ENCODE results near the gene GBGT1. TPM values are rescaled to one million over a fixed set of nuclear protein-coding genes. Genes with fewer than 3 reads are reported as not detected.

GBGT1 gene
- total RNA-seq, 1 donor from 2014 or later, result 8.1 TPM

- Mint-ChIP-seq H3K4me1 (ENCODE audit: low read depth) (no peaks in the 10 kb centered on the region), H3K36me3 (ENCODE audit: low read depth) (no peaks in the 10 kb centered on the region), H3K9me3 (ENCODE audit: low read depth) (no peaks in the 10 kb centered on the region), H3K4me3 (ENCODE audit: unreplicated experiment) (no peak overlapping the region), H3K27me3 (ENCODE audit: low read depth) (peaks cover 38% of the 10 kb centered on the region), H3K27ac (ENCODE audit: unreplicated experiment) (no peak overlapping the region)
- TF ChIP-seq CTCF (IDR thresholded peaks at IDR 0.05), result no peak
- no peak for DNase-seq (ENCODE audit: low spot score)
Measured at GRCh38 chr9:133204335-133204992, 40.8 kb upstream of the GBGT1 start.

- no peak overlapping the region for H3K4me3 Mint-ChIP-seq (ENCODE audit: unreplicated experiment)
- no peaks in the 10 kb centered on the region for H3K9me3 Mint-ChIP-seq (ENCODE audit: low read depth)
- DNase-seq (ENCODE audit: low spot score), result no peak
- no peak overlapping the region for H3K27ac Mint-ChIP-seq (ENCODE audit: unreplicated experiment)
- peaks cover 42% of the 10 kb centered on the region for H3K27me3 Mint-ChIP-seq (ENCODE audit: low read depth)
- H3K36me3 Mint-ChIP-seq (ENCODE audit: low read depth), result no peaks in the 10 kb centered on the region
- no peak for TF ChIP-seq CTCF (IDR thresholded peaks at IDR 0.05)
- H3K4me1 Mint-ChIP-seq (ENCODE audit: low read depth), result no peaks in the 10 kb centered on the region
Measured at GRCh38 chr9:133203506-133204075, 39.9 kb upstream of the GBGT1 start.

GRCh38 chr9:133202688-133203453 lies 39.2 kb upstream of the GBGT1 start:
- Mint-ChIP-seq H3K27me3 (ENCODE audit: low read depth) (peaks cover 42% of the 10 kb centered on the region), H3K9me3 (ENCODE audit: low read depth) (no peaks in the 10 kb centered on the region), H3K4me1 (ENCODE audit: low read depth) (no peaks in the 10 kb centered on the region), H3K4me3 (ENCODE audit: unreplicated experiment) (no peak overlapping the region), H3K27ac (ENCODE audit: unreplicated experiment) (no peak overlapping the region), H3K36me3 (ENCODE audit: low read depth) (no peaks in the 10 kb centered on the region)
- no peak for DNase-seq (ENCODE audit: low spot score)
- TF ChIP-seq CTCF (IDR thresholded peaks at IDR 0.05), result no peak

GRCh38 chr9:133202145-133202513 lies 38.4 kb upstream of the GBGT1 start:
- no peak for TF ChIP-seq CTCF (IDR thresholded peaks at IDR 0.05)
- peaks cover 43% of the 10 kb centered on the region for H3K27me3 Mint-ChIP-seq (ENCODE audit: low read depth)
- H3K9me3 Mint-ChIP-seq (ENCODE audit: low read depth), result no peaks in the 10 kb centered on the region
- no peaks in the 10 kb centered on the region for H3K4me1 Mint-ChIP-seq (ENCODE audit: low read depth)
- H3K36me3 Mint-ChIP-seq (ENCODE audit: low read depth), result no peaks in the 10 kb centered on the region
- no peak for DNase-seq (ENCODE audit: low spot score)
- H3K4me3 Mint-ChIP-seq (ENCODE audit: unreplicated experiment), result no peak overlapping the region
- no peak overlapping the region for H3K27ac Mint-ChIP-seq (ENCODE audit: unreplicated experiment)

- Mint-ChIP-seq H3K27ac (ENCODE audit: unreplicated experiment) (no peak overlapping the region), H3K9me3 (ENCODE audit: low read depth) (no peaks in the 10 kb centered on the region), H3K4me1 (ENCODE audit: low read depth) (no peaks in the 10 kb centered on the region), H3K27me3 (ENCODE audit: low read depth) (peaks cover 49% of the 10 kb centered on the region), H3K4me3 (ENCODE audit: unreplicated experiment) (no peak overlapping the region), H3K36me3 (ENCODE audit: low read depth) (no peaks in the 10 kb centered on the region)
- no peak for TF ChIP-seq CTCF (IDR thresholded peaks at IDR 0.05)
- DNase-seq (ENCODE audit: low spot score), result no peak
Measured at GRCh38 chr9:133201424-133202144, 37.9 kb upstream of the GBGT1 start.

All from chondrocyte (in vitro differentiated cells).